HG03103 (cell line): ENCODE measurements around the gene ATF6B.
A peak's percentile ranks its signal among the peaks of the same experiment; 100 is the strongest.

ENCODE experiments used
- ATAC-seq: cut with Tn5 transposase; IDR thresholded peaks from one replicate; pipeline ENCODE4 v1.9.1; 2021; ENCODE audit warnings: low read depth; ENCODE audit not compliant: unreplicated experiment

The ATF6B gene

DNA sequence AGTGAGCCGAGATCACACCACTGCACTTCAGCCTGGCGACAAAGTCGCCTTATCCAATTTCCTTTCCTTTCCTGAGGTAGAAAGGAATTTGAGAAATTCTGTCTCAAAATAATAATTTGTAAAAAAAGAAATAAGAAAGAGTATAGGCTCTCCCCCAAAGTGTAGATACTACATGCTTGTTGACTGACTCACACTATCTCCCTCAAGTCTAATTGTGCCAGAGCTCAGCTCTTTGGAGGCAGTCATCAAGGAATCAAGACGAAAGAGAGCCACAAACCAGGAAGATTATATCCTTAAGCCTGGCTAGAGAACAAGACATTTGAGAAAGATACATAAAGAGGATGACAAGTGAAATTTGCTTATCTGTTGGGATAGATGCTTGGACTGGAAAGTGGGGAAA is 5.7 kb upstream of the ATF6B start:
- no peak for ATAC-seq

DNA sequence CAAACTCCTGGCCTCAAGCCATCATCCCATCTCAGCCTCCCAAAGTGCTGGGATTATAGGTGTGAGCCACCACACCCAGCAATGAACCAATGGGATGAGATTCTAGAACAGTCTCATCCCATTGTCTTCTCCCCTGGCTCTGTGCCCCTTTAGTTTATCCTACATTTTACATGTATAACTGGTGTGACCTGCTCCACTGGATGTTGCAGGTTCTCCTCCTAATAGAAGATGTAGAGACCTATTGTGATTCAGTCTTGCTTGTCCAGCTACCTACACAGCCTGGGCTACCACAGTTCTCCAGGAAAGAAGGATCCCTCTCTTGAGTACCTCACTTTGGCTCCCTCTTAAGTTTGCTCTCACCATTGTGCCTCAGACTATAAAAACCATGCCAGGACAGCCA is 4.1 kb upstream of the ATF6B start:
- ATAC-seq: no peak

DNA sequence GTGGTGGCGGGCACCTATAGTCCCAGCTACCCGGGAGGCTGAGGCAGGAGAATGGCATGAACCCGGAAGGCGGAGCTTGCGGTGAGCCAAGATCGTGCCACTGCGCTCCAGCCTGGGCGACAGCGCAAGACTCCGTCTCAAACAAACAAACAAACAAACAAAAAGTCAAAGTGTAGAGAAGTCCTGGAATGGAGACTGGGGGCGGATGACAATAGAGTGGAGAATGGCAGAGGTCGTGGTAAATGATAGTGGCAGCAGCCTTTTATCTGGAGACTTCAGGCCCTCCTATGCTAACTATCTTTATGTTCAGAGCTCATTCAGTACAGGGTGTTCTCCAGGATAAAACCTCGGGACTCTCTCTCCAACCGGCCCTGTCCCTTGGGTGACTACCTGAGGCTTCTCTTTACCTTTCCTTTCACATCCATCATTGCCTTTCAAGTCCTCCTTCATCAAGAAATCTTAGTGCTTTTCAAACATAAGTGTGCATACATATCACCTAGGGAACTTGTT is 3.4 kb upstream of the ATF6B start:
- no peak for ATAC-seq

DNA sequence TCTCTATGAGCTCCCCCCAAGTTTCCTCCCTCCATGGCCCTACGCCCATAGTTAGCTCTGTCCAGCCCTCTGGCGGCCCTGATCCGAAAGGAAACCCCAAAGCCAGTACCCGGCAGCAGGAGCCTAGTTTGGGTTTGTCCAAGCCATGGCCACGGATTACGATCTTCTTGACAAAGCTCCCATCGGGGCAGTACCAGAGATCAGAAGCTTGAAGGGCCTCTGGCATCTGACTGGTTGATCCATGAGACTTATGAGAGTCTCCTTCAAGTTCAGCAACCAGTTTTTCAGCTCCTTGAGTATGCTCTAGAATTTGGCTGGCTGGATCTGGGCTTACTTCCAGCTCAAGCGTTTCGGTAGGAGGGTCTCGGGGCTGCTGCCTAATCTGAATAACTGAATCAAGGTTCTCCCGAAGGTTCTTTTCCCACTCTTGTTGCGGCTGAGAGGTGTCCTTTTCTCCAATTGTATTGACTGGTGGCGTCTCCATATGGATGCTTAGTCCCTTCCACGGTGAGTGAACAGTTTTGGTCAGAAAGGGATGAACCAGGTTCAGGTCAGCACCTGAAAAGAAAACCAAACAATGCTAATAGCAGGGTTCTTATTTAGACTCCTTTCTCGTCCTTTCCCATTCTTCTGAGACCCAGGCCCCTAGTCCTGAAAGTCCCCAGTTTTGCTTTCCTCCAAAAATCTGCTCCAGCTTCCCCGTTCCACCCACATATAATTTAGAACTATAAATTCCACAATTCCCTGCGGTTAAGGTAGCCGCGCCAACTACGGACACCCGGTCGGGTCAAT is 1.4 kb upstream of the ATF6B start:
- peak; percentile 15 for ATAC-seq

DNA sequence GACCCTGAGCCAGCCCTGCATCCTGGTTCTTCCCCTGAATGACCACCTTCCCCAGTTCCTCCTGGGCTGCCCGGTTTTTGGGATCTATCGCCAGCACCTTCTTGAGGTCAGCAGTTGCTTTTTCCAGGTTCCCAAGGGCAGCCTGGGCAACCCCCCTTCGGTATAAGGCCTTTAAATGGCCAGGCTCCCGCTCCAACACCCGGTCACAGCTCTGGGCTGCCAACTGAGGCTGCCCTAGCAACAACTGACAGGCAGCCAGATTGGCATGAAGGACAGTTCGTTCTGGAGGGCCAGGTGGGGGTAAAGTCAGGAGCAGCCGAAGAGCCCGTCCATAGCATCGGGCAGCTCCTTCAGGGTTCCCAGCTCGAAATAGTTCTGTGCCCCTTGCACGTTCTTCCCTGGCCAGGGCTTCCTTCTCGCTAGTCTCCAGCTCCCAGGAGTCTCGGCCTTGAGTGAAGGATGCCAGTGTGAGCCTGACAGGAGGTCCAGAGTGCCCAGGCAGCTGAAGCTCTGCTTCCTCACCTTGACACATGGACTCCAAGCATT is 778 bp upstream of the ATF6B start:
- ATAC-seq: no peak

DNA sequence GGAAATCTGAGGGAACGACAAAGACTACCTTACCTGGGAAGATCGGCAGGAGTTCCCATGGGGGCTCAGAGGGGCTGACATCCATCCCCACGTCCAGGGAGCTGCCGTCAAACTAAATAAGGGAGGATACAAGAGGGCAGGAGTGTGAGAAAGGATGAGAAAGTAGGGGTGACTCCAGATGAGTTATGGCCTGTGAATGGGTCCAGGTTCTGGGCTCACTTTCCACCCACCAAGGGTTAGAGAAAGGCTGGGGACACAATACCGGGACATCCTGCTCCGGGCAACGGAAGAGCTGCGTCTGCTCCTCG is 683 bp downstream of the ATF6B start:
- ATAC-seq: no peak

DNA sequence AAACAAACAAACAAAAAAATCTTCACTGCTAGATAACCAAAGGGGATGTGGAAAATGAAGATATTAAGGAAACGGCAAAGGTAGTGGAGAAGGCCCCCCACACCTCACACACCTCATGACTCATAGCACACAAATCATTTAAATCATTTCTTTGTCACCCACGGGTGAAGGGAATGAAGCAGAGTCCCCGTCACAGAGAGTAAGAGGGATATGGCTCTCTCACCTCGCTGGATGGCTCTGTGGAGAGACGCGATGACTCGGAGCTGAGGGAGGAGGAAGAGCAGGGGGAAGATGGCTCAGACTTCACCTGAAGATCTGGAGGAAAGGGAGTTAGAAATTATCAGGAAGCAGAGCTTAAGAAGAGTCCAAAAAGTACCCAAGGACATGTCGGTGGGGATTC is 1.2 kb downstream of the ATF6B start:
- no peak for ATAC-seq

DNA sequence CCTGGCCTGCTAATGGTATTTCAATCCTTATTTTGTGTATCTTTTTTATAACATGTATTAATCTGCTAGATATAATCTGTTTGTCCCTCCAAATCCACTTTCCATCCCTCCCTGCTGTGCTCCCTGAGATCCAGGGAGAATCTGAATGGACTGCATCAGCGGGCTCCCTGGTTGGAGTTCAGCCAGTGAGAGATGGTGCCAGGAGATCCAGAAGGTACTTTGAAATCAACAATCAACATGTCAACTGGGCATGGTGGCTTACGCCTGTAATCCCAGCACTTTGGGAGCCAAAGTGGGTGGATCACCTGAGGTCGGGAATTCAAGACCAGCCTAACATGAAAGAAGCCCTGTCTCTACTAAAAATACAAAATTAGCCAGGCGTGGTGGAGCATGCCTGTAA is 4.4 kb downstream of the ATF6B start:
- no peak for ATAC-seq

DNA sequence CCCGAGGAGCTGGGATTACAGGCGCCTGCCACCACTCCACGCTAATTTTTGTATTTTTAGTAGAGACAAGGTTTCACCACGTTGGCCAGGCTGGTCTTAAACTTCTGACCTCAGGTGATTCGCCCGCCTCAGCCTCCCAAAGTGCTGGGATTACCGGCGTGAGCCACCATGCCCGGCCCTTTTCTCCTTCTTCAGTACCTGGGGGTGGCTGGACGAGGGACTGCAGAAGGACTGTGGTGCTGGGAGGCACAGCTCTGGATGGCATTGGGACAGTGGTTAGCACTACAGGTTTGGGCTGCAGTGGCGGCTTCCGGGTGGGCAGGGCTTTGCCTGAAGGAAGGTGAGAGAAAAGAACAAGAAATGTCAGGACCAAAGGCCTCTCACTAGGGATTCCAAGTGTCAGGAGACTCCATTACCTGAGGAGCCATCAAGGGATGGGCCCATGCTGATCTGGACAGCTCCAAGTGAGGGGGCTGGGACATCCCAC is 7.4 kb downstream of the ATF6B start:
- ATAC-seq: no peak

DNA sequence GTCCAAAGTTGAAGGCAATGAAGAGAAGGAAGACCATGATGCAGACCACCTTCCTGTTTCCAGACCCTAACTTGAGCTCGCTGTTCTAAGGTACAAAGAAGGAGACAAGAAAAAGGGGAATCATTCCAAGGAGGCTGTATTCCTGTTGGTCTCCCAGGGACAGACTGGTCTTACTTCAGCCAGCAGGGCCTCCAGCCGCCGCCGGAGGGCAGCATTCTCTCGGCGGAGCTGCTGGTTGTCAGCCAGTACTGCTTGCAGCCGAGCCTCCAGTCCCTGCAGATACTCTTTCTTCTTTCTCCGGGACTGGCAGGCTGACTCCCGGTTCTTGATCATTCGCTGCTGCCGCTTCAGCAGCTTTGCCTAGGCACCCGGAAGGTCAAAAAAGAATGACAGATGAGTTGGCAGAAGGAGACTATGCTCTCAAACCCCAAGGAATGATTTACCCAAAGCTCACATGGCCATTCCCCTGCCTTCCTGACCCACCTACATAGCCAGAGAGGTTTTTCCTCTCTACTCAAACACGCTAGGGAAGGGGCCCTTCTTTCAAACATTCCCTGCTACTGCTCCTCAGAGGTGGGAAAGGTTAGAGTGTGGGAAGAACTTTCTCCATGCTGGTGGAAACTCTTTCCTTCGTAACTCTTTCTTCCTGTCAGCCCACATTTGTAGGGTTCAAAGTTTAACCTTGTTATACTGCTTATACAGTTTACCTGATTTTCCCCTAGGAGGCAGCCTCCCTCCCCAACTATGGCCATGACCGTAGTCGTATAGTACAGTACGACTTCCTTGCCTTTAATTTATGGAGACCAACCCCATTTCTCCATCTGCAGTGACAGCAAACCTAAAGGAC is 9.0 kb downstream of the ATF6B start:
- ATAC-seq: no peak

DNA sequence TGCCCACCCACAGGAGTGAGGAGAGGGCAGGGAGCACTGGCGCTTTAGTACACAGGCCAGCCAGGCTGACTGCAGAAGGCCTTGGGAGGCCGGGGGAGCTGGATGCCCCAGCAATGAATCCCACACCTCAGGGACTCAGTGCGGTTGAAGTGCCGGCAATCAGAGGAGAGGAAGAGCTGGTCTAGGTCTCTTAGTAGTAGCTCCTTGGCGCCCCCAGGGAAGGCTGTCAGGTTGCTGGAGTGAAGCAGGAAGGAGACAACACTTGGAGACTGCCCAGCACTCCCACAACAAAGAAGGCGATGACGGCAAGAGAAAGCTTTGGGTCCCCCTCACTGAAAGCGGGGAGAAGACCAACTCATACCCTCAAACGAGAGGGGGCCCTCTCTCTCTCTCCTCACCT is 10.6 kb downstream of the ATF6B start:
- ATAC-seq: no peak

DNA sequence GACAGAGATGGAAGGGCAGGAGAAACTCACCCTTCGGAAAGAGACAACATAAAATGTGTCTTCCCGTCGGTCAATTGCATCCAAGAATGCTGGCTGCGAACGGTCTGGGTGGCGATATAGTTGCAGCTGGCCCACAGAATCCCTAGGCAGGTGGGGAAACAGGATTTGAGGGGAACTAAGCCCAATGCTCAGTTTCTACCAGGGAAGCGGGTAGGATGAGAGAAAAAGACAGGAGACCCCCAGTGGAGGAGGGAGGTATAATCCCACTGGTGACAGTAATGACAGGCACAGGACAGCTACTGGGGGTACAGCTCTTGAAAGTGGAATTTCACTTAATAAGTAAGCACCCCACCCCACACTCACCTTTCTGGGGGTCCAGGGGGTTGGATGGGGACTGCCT is 11.4 kb downstream of the ATF6B start:
- no peak for ATAC-seq

DNA sequence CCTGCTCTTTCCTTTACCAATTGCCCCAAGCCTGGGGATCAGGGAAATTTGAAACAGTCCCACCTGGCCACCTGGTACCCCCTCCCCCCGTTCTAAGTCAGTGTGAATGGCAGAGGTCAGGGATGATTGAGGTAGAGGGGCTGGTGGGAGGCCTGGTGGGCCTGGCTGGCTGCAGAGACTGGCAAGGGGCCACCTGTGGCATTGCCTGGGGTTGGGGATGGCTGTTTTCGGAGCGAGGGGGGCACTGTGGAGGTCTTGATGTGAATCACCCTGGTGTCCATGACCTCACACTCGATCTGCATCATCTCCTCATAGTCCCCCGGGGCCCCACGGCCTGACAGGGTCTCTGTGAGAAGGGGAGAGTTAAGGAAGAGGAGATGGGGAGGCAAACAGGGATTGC is 12.4 kb downstream of the ATF6B start:
- ATAC-seq: no peak

DNA sequence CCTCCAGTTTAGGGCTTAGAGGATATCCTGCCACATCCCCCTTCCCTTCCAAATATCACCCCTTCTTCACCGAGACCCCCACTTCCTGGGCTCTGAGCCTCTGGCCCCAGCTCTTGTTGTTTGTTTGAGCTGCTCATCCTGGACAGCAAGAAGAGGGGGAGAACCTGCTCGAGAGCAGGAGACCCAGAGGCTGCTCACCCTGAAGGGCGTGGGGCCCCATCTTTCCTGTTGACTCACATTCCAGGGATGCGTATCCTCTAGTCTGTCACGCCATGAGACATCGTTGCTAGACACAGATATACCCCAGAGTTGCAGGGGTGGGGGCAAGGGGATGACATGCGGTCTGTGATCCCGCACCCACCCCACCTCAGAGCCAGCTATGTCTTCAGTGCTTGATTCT is 13.2 kb downstream of the ATF6B start:
- no peak for ATAC-seq

DNA sequence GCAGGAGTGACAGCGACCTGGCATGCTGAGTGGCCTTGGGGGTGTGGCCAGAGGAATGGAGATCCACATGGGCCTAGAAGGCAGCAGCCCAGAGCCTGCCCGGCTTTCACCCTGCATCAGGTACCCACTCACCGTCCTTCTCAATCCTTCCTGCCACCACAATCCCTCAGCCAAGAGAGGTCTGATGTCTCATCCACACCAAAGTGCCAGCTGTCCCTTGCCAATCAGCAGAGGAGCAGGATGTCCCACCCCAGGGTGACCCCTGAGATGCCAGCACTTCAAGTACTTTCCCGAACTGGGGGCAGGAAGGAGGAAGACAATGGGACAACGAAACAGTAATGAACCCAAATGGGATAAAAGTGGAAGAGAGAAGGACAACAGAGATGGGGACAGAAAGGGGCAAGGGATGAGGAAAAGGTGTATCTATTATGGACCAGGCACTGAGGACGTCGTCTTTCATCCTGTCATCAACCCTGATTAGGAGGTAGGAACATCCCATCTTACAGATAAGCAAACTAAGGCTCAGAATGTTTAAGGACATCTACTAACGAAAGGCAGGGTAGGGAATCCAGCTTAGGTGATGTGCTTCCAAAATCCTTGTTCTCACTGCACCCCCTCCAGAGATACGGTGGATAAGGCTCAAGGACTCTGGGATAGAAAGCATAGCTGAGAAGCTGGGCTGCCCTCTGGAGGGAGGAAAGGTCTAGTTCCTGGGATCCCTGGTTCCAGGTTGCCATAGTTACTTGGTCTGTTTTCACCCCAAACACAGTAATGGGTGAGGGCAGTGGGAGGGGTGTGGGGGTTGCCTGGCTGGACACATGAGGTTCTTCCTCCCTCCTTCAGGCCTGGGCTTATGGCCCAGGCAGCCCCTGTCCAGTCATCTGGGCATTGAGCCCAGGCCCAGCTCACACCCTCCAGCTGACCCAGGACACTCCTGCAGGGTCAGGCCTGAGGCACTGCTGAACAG is 14.4 kb downstream of the ATF6B start:
- ATAC-seq: no peak

DNA sequence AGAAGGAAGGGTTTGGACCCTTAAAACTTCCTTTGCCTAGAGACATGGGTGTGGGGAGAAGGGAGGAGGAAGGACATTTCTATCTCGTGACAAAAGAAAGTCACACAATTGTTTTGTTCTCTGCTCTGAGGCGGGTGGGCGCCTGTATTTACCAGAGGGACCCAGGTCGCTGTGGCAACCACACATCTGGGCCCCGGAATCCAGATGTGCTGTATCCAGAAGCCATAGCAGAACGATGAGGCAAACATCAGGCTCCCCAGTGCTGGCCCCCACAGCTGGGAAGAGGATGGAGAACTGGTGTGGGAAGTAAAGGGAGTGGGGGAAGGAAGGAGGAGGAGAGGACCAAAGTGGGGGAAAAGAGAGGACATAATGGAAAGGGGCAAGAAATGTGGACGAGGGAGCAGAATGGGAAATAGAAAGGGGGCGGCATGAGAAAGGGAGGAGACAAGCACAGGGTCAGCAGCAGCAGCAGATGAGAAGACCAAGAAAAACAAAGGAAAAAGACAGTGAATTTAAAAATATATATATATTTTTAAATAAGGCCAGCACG is 15.5 kb downstream of the ATF6B start:
- ATAC-seq: no peak

DNA sequence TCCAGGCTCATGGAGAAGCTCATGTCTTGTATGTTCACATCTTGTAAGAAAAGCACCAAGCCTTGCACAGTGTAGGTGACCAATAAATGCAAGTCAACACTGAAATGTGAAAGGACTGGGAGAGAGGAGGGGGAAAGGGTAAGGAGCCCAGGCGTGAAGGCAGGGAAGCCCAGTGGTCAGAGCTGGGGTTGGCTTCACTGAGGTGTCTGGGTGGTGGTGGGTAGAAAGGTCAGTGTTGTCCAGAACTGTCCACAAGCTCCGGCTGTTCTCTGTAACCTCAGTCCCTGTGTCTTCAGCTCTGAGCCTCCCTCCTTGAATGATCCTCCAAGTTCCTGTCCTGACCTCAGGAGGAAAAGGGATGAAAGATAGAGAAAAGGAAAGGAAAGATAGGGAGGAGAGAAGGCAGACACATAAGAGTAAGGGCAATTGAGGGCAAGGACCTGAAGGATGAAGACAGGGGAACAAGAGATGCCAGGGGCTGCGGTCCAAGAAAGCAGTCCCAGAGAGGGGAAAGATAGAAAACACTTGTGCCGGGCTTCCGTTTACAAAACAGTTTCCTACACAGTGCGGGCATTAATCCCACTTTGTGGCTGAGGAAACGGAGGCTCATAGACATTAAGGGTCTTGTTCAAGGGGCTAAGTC is 16.5 kb downstream of the ATF6B start:
- no peak for ATAC-seq

DNA sequence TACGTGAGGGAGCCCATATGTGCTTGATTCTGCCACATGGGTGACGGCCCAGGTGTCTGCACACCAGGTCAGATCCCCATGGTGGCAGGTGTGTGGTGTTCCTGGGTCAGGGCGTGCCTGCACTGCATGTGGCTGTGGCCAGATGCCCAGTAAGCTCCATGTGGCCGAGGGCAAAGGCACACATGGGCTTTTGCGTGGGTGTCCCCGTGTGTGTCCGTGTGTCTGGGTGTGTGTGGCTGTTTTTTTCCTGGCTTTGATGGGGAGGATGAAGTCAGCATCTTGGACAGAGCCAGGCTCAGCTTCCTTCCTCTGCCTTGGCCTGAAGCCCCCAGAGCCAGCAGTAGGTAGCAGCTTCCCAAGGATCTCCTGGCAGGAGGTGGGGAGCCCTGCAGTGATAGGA is 17.4 kb downstream of the ATF6B start:
- ATAC-seq: no peak

DNA sequence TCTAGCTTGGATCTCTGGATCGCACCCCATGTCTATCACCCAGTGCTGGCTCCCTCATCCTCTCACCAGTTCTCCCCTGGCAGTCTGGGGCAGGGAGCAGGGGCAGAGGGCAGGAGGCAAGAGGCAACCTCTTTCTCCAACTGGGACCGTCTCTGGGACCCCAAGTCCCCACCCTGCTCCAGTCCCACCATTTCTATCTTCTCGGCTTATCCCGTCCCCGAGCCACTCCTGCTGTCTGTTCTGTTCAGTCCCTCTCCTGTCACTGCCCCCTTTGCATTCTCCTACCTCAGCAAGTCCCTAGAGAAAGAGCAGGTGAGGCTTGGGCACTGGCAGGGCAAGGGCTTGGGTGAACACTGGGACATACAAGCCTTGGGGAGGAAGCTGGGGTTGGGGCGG is 18.3 kb downstream of the ATF6B start:
- no peak for ATAC-seq
